Activated CD4-positive, CD25-positive, alpha-beta regulatory T cell treated with anti-CD3 and anti-CD28 coated beads, Interleukin-2, amount 50 U/mL, for 72 hours (primary cell): ENCODE results near the gene BCAP31.
"Not testable (repeated sequence)": the region's sequence is repeated elsewhere in the genome, so short reads cannot be mapped to it uniquely, and the experiment has no call there.

Experiments
- DNase-seq: peaks from one replicate; pipeline ENCODE4 v3.0.0; 2021

Gene BCAP31

GRCh38 chrX:153762626-153763173 is 38.5 kb upstream of the BCAP31 start:
- DNase-seq = no peak

GRCh38 chrX:153761863-153762262 is 37.7 kb upstream of the BCAP31 start:
- no peak for DNase-seq

- no peak for DNase-seq
Measured at GRCh38 chrX:153755136-153755535, 30.9 kb upstream of the BCAP31 start.

DNA sequence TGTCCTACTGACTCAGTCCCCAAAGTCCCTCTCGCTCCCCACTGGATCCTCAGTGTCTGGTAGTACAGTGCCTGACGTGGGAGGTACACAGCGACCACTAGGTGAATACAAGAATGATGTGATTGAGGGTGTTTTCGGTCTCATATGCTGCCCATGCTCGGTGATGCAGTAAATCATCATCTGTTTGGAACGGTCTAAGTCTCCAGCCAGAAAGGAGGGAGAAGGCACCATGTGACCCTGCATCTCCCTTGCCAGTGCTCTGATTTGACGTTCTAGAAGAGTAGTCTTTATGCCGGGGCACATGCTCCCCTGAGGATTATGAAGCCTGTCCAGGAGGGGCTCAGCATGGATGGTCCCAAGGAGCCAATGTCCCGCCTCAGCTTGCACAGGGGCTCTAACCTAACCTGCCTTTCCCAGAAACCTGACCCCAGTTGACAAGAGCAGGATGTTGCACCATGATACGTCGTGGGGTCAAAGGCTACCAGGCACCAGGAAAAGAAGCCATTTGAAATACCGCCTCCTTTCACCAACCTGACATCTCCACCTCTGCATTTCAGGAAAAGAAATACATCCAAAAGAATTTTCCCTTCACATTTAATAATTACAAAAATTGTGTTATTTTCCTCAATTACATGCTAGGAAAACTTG is 26.1 kb upstream of the BCAP31 start:
- DNase-seq = no peak

- DNase-seq = not testable (repeated sequence)
Measured at GRCh38 chrX:153749017-153749416, 24.8 kb upstream of the BCAP31 start.

DNA sequence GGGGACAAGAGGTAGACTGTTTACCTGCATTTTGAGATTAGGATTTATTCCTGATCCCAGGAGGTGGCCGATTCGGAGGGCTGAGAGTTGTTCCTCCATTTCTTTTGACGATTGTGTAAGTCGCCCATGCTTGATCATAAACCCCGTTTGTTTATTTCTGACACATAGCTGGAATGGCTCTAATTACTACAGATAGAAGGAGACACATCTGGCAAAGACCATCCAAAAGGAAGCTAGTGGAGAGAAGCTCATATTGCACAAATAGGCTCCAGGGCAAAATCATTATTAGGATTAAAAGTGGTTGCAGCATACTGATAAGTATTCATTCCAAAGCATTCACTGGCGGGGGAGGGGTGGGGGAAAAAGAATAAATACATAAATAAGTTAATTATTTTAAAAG is 22.8 kb upstream of the BCAP31 start:
- DNase-seq = not testable (repeated sequence)

DNA sequence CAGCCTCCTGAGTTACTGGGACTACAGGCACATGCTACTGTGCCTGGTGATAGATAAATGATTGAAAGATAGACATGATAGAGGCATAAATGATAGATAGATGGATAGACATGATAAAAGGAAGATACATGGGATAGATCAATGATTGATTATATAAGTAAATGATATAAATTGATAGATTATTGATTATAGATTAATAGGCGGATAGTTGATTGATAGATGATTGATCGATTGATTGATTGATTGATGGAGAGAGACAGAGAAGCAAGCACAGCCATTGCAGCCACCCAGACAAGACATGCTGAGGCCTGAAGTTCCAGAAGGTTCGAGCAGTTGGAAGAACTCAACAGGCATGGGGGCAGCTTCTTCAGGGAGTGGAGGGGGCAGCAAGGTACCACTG is 22.2 kb upstream of the BCAP31 start:
- no peak for DNase-seq

DNA sequence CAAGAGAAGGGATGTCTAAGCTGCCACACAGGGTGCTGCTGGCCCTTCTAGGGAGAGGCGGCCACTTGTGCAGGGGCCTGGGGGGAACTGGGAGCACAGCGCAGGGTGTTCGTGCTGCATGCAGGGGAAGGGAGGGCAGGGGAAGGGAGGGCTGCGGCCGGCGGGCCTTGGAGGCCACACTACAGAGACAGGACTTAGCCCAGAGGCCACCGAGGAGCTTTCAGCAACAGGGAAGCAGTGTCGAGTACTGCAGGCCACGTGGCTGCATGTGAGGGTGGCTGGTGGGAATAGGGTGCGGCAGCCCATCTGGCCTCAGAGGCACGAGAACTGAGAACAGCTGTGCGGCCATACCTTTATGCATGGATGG is 20.9 kb upstream of the BCAP31 start:
- DNase-seq = not testable (repeated sequence)

- DNase-seq = no peak
Measured at GRCh38 chrX:153744210-153745066, 20.3 kb upstream of the BCAP31 start.

DNA sequence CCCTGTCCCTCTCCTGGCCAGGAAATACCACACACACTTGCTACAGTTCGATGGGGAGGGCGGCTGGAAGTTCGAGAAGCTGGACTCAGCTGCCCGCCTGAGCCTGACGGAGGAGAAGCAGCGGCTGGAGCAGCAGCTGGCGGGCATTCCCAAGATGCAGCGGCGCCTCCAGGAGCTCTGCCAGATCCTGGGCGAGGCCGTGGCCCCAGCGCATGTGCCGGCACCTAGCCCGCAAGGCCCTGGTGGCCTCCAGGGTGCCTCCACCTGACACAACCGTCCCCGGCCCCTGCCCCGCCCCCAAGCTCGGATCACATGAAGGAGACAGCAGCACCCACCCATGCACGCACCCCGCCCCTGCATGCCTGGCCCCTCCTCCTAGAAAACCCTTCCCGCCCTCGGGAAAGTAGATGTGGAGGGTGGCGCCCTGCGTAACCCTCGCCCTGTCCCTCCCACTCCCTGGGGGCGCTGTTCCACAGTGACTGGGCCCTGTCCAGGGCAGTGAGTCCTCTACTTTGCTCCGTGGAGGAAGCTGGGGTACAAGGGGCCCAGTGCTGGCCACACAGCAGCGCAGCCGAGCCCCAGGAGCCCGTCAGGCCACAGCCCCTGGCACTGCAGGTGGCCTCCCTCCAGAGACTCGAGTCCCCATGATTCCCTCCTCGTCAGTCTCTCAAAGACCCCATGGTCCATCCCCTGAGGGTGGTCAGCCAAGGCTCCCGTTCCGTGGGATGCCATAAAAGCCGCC is 19.5 kb upstream of the BCAP31 start:
- DNase-seq = not testable (repeated sequence)

DNA sequence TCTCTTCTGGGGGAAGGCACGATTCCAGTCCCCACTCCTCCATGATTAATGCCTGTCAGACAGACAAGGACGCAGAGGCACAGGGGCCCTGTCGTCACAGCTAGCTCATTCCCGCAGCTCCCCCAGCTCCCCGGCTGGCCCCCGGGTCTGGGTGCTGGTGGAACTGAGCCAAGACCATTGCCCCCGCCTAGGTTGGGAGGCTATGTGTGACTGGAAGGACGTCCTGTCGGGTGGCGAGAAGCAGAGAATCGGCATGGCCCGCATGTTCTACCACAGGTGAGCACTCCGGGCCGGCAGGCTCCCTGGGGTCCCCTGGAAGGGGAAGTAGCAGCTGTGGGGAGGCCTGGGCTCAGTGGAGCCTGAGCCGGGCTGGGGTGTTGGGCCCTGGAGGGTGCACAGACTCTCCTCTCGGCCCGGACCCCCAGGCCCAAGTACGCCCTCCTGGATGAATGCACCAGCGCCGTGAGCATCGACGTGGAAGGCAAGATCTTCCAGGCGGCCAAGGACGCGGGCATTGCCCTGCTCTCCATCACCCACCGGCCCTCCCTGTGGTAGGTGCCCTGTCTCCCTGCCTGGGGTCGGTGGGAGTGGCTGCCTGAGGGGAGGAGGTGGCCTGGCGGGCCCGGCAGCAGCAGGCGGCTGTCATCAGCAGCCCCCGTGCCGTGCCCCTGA is 18.7 kb upstream of the BCAP31 start:
- DNase-seq = not testable (repeated sequence)

DNA sequence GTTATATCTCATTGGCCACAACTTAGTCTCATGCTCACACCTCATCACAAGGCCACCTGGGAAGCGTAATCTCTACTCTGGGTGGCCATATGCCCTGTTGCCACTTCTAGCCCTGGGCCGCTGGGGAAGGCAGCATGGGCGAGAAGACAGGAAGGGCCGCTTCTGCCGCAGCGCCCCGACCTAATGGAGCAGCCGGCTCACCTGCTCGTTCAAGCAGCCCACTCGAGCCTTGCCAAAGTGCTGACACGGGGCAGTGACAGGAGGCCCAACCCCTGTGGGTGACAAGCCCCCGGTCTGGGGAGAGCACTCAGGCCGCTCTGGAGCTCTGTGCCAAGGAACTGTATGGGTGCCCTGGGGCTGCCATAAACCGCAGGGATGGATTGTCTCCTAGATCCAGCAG is 17.9 kb upstream of the BCAP31 start:
- not testable (repeated sequence) for DNase-seq

- no peak for DNase-seq
Measured at GRCh38 chrX:153741446-153741845, 17.3 kb upstream of the BCAP31 start.

- DNase-seq = no peak
Measured at GRCh38 chrX:153740631-153741222, 16.5 kb upstream of the BCAP31 start.

DNA sequence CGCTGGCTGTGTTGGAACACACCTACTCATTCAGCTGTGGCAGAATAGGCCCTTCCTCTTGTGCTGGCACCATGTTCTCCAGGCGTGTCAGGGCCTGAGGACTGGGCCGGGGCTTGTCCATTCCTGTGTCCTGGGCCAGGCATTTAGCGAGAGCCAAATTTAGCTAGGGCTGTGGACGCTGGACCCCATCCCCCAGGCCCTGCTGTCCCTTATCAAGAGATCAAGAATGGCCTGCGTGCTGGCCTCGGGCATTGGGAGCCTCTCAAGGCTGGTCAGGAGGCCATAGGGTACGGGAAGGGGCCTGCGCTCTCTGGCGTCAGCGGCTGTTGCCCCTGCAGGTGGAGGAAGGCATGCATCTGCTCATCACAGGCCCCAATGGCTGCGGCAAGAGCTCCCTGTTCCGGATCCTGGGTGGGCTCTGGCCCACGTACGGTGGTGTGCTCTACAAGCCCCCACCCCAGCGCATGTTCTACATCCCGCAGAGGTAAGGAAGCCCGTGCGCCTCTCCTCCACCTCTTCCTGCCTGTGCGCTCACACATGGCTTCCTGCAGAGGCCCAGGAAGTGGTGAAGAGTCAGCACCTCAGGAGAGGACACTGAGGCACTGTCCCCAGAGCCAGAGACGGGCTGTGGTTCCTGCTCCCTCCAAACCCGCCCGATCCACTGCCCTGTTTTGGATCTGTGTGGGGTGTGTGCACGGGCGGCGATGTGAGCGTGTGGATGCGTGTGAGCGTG is 15.7 kb upstream of the BCAP31 start:
- DNase-seq = no peak

GRCh38 chrX:153738056-153738605 is 13.9 kb upstream of the BCAP31 start:
- DNase-seq = no peak

DNA sequence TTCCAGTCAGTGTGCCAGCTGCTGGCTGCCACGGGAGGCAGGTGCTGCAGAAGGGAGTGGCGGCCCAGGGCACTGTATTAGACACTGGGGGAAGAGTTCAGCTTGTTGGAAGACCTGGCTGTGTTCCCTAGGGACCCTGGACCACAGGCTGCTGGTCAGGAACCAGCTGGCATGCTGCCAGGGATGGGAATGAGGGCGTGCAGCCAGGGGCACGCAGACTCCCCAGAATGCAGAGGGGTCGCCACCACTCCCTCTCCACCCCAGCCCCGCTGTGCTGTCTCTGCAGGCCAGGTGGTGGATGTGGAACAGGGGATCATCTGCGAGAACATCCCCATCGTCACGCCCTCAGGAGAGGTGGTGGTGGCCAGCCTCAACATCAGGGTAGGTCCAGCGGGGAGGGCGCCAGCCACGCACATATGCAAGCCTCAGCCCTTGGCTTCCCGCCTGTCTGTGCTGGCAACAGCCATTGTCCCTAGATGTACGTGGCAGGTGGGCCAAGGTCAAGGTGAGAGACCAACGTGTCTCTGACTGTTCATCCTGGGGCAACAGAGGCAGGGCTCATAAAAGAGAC is 12.8 kb upstream of the BCAP31 start:
- DNase-seq = no peak

DNA sequence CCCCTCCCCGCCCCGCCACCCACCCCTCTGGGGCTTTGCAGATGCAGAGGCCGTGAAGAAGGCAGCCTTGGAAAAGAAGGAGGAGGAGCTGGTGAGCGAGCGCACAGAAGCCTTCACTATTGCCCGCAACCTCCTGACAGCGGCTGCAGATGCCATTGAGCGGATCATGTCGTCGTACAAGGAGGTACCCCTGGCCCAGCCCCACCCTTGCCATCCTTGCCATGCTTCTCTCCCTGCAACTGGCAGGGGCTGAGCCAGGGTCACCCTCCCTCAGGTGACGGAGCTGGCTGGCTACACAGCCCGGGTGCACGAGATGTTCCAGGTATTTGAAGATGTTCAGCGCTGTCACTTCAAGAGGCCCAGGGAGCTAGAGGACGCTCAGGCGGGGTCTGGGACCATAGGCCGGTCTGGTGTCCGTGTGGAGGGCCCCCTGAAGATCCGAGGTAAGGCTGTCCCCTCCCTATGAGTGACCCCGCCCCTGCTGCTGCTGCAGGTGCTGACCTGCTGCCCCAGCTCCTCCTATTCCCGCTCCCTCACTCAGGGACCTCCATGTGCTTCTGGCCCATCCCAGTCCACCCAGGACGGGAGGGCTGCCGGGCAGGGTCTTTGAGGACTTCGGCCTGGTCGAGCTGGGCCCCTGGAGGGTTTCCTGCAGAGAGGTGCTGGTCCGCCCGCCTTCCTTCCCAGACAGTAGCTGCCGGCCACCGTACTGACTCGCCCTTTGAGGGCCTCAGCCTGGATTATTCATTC is 12.1 kb upstream of the BCAP31 start:
- no peak for DNase-seq

DNA sequence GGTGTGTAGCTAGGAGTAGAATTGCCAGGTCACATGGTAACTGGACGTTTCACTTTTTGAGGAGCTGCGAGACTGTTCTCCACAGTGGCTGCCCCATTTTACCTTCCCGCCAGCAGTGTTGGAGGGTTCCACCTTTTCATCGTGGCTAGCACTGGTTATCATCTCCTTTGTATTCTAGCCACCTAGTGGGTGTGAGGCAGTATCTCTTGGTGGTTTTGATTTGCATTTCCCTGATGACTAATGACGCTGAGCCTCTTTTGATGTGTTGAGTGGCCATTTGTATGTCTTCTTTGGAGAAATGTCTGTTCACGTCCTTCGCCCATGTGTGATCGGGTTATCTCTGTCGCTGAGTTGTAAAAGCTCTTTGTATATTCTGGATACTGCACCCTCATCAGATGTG is 11.1 kb upstream of the BCAP31 start:
- no peak for DNase-seq

GRCh38 chrX:153734871-153735270 is 10.7 kb upstream of the BCAP31 start:
- DNase-seq = no peak
